OCI-LY7 (cell line): ENCODE data around the gene CD200. TPM values are rescaled to one million over a fixed set of nuclear protein-coding genes. Genes with fewer than 3 reads are reported as not detected.

Experiments used
- BruUV-seq: library from RNA; stranded (reverse); fragments of 400-500 nt; replicated peaks from 2 replicates; lab custom pipeline; 2021; lab: Mats Ljungman, UMichigan
- CTCF ChIA-PET: fragments of 300-600 bp; sonication (Branson Sonifier 250); formaldehyde crosslinking; loops from one replicate; lab custom pipeline; 2022; ENCODE audit warnings: antibody characterized with exemption; ENCODE audit not compliant: unreplicated experiment; lab: Charles Lee
- POLR2A ChIA-PET: fragments of 300-600 bp; sonication (Branson Sonifier 250); formaldehyde crosslinking; loops from one replicate; lab custom pipeline; 2022; ENCODE audit warnings: antibody characterized with exemption; lab: Charles Lee
- DNase-seq: peaks from one replicate; pipeline ENCODE4 v3.0.0-alpha.2; 2015; ENCODE audit warnings: low spot score
- H2AFZ ChIP-seq: fragments of 200-600 bp; sonication (generic), shearing (Covaris generic); 2 replicates; pipeline ENCODE4 v1.6.1; 2014; ENCODE audit warnings: mild to moderate bottlenecking, antibody characterized with exemption, low read length, moderate library complexity
- H3K27ac ChIP-seq: fragments of 200-600 bp; sonication (generic); 2 replicates; pipeline ENCODE4 v1.5.1; 2014; ENCODE audit warnings: mixed run types, low read depth, mild to moderate bottlenecking, moderate library complexity, low read length, inconsistent platforms; ENCODE audit not compliant: poor library complexity, severe bottlenecking
- H3K36me3 ChIP-seq: fragments of 200-600 bp; sonication (generic); 2 replicates; pipeline ENCODE4 v1.6.1; 2014; ENCODE audit warnings: mild to moderate bottlenecking, antibody characterized with exemption, low read length, moderate library complexity, mixed read lengths; ENCODE audit not compliant: insufficient read depth
- H3K4me1 ChIP-seq: fragments of 200-600 bp; sonication (generic); 2 replicates; pipeline ENCODE4 v1.5.1; 2014; ENCODE audit warnings: mild to moderate bottlenecking, low read length; ENCODE audit not compliant: insufficient read depth, poor library complexity, severe bottlenecking
- H3K4me2 ChIP-seq: fragments of 200-600 bp; sonication (generic); 2 replicates; pipeline ENCODE4 v1.6.1; 2014; ENCODE audit warnings: mild to moderate bottlenecking, low read length
- H3K4me3 ChIP-seq: fragments of 200-600 bp; sonication (generic); 2 replicates; pipeline ENCODE4 v1.5.1; 2014; ENCODE audit warnings: mild to moderate bottlenecking, low read depth, low read length; ENCODE audit not compliant: poor library complexity, severe bottlenecking
- H3K79me2 ChIP-seq: fragments of 200-600 bp; sonication (generic); 2 replicates; pipeline ENCODE4 v1.6.1; 2016; ENCODE audit warnings: low read depth, mild to moderate bottlenecking, low read length, moderate library complexity, mixed read lengths; ENCODE audit not compliant: insufficient read depth
- H3K9me2 ChIP-seq: fragments of 200-600 bp; sonication (generic); 2 replicates; pipeline ENCODE4 v1.6.1; 2016; ENCODE audit warnings: mild to moderate bottlenecking, low read length, mixed read lengths; ENCODE audit not compliant: insufficient read depth
- H3K9me3 ChIP-seq: fragments of 200-600 bp; sonication (generic); 2 replicates; pipeline ENCODE4 v1.6.1; 2014; ENCODE audit warnings: mild to moderate bottlenecking, mixed run types, low read length, mixed read lengths
- H4K20me1 ChIP-seq: fragments of 200-600 bp; sonication (generic); 2 replicates; pipeline ENCODE4 v1.6.1; 2014; ENCODE audit warnings: mild to moderate bottlenecking, antibody characterized with exemption, low read length, moderate library complexity, mixed read lengths; ENCODE audit not compliant: insufficient read depth
- CTCF ChIP-seq: fragments of 200-600 bp; sonication (generic); conservative IDR thresholded peaks from 2 replicates; pipeline ENCODE4 v1.5.1; 2014; ENCODE audit warnings: mild to moderate bottlenecking, antibody characterized with exemption, low read length, moderate library complexity, mixed read lengths
- EZH2phosphoT487 ChIP-seq: fragments of 200-600 bp; sonication (generic); IDR thresholded peaks from 2 replicates; pipeline ENCODE4 v1.6.1; 2018; ENCODE audit warnings: low read depth, borderline replicate concordance, mild to moderate bottlenecking, mixed run types, antibody characterized with exemption, low read length, moderate library complexity, mixed read lengths
- intact Hi-C: fragments of 100-400 bp; cut with micrococcal nuclease; formaldehyde crosslinking; loops from one replicate; pipeline ENCODE4 v1.10.0; 2022; ENCODE audit not compliant: unreplicated experiment
- total RNA-seq, 2 experiments: library from RNA; depleted of rRNA in 1 of 2; stranded (reverse); fragments of >200 nt in 1 of 2; shearing (Covaris generic) in 1 of 2; gene quantifications; 2 replicates each; pipeline ENCODE4 v1.2.3, GENCODE V29; 2014 to 2022

The CD200 gene
- total RNA-seq, 2 experiments from 2014 or later, result not detected

GRCh38 chr3:112365035-112365434, 32.1 kb downstream of the CD200 start:
- H3K27ac ChIP-seq, result no peak overlapping the region
- H3K79me2 ChIP-seq, result no peaks in the 10 kb centered on the region
- H3K4me2 ChIP-seq, result no peak overlapping the region
- H3K9me2 ChIP-seq, result no peaks in the 10 kb centered on the region
- no peak overlapping the region for H3K4me3 ChIP-seq
- POLR2A ChIA-PET, result interaction anchor here (0.9 to 1.6 kb wide), 3 partner anchors 12 to 94 kb away, joined by 3 to 6 read pairs (median 4); no protein-coding TSS in a partner anchor
- DNase-seq, result no peak
- no peaks in the 10 kb centered on the region for H3K4me1 ChIP-seq
- intact Hi-C loops, result no loop called here
- CTCF ChIA-PET, result no interaction called here
- no peak for TF ChIP-seq EZH2phosphoT487
- TF ChIP-seq CTCF, result no peak
- H3K9me3 ChIP-seq, result no peaks in the 10 kb centered on the region
- no TSS peak for BruUV-seq
- no peak overlapping the region for H2AFZ ChIP-seq
- H4K20me1 ChIP-seq, result no peaks in the 10 kb centered on the region
- no peaks in the 10 kb centered on the region for H3K36me3 ChIP-seq

- H3K79me2 ChIP-seq, result no peaks in the 10 kb centered on the region
- no peak overlapping the region for H3K4me3 ChIP-seq
- BruUV-seq, result no TSS peak
- H3K36me3 ChIP-seq, result no peaks in the 10 kb centered on the region
- H3K27ac ChIP-seq, result no peak overlapping the region
- no peaks in the 10 kb centered on the region for H3K9me3 ChIP-seq
- DNase-seq, result no peak
- H2AFZ ChIP-seq, result no peak overlapping the region
- H3K4me1 ChIP-seq, result no peaks in the 10 kb centered on the region
- intact Hi-C loops, result no loop called here
- no peak overlapping the region for H3K4me2 ChIP-seq
- CTCF ChIA-PET, result no interaction called here
- H3K9me2 ChIP-seq, result no peaks in the 10 kb centered on the region
- no peaks in the 10 kb centered on the region for H4K20me1 ChIP-seq
- TF ChIP-seq EZH2phosphoT487 (no peak), CTCF (no peak)
- POLR2A ChIA-PET, result no interaction called here
These were observed 32.7 kb downstream of the CD200 start for GRCh38 chr3:112365636-112366035.

GRCh38 chr3:112366522-112366921, 33.6 kb downstream of the CD200 start:
- Histone ChIP-seq H3K9me3 (no peaks in the 10 kb centered on the region), H2AFZ (no peak overlapping the region; the same call in 1 of the 2 replicates), H3K4me3 (no peak overlapping the region), H3K27ac (no peak overlapping the region), H3K36me3 (no peaks in the 10 kb centered on the region), H4K20me1 (no peaks in the 10 kb centered on the region), H3K4me1 (no peaks in the 10 kb centered on the region), H3K4me2 (no peak overlapping the region), H3K9me2 (no peaks in the 10 kb centered on the region), H3K79me2 (no peaks in the 10 kb centered on the region)
- POLR2A ChIA-PET, result no interaction called here
- no peak for DNase-seq
- CTCF ChIA-PET, result no interaction called here
- intact Hi-C loops, result no loop called here
- no TSS peak for BruUV-seq
- TF ChIP-seq EZH2phosphoT487 (no peak), CTCF (no peak)
